Smooth muscle cell (in vitro differentiated cells): Measurements from ENCODE around the gene RMND5A. TPM values are rescaled to one million over a fixed set of nuclear protein-coding genes. Genes with fewer than 3 reads are reported as not detected.

Source experiments
- DNase-seq: peaks from one replicate; lab custom pipeline; 2025; ENCODE audit not compliant: unreplicated experiment; lab: John Stamatoyannopoulos, UW
- H2AFZ ChIP-seq: fragments of 200-600 bp; sonication (generic); 2 replicates; pipeline ENCODE4 v1.6.0; 2016; ENCODE audit warnings: antibody characterized with exemption, low read depth, mild to moderate bottlenecking
- H3F3A ChIP-seq: fragments of 200-600 bp; sonication (generic); 2 replicates; pipeline ENCODE4 v1.6.0; 2017; ENCODE audit warnings: antibody characterized with exemption, low read depth
- H3K27ac ChIP-seq: fragments of 200-600 bp; sonication (generic); 2 replicates; pipeline ENCODE4 v1.5.1; 2016; ENCODE audit warnings: low read depth, mild to moderate bottlenecking
- H3K27me3 ChIP-seq: fragments of 200-600 bp; sonication (generic); 2 replicates; pipeline ENCODE4 v1.6.1; 2016; ENCODE audit warnings: low read depth, mild to moderate bottlenecking
- H3K36me3 ChIP-seq: fragments of 200-600 bp; sonication (generic); 2 replicates; pipeline ENCODE4 v1.5.1; 2016; ENCODE audit warnings: low read depth
- H3K4me1 ChIP-seq: fragments of 200-600 bp; sonication (generic); 2 replicates; pipeline ENCODE4 v1.5.1; 2016; ENCODE audit warnings: low read depth
- H3K4me2 ChIP-seq: fragments of 200-600 bp; sonication (generic); 2 replicates; pipeline ENCODE4 v1.6.0; 2016; ENCODE audit warnings: mild to moderate bottlenecking
- H3K4me3 ChIP-seq: fragments of 200-600 bp; sonication (generic); 2 replicates; pipeline ENCODE4 v1.5.1; 2016; ENCODE audit warnings: mild to moderate bottlenecking
- H3K79me2 ChIP-seq: fragments of 200-600 bp; sonication (generic); 2 replicates; pipeline ENCODE4 v1.6.0; 2016; ENCODE audit warnings: low read depth, mild to moderate bottlenecking
- H3K9ac ChIP-seq: fragments of 200-600 bp; sonication (generic); 2 replicates; pipeline ENCODE4 v1.6.0; 2016; ENCODE audit warnings: low read depth
- H3K9me3 ChIP-seq: fragments of 200-600 bp; sonication (generic); replicated peaks from 2 replicates; pipeline ENCODE4 v1.5.1; 2016; ENCODE audit warnings: low read depth
- H4K20me1 ChIP-seq: fragments of 200-600 bp; sonication (generic); 2 replicates; pipeline ENCODE4 v1.6.0; 2016; ENCODE audit warnings: low read depth
- CTCF ChIP-seq: fragments of 200-600 bp; sonication (generic); IDR thresholded peaks from 2 replicates; pipeline ENCODE4 v1.5.1; 2017; ENCODE audit warnings: borderline replicate concordance, mild to moderate bottlenecking, antibody characterized with exemption; ENCODE audit not compliant: insufficient read depth, poor library complexity, severe bottlenecking
- WGBS: methylation state at CpG from one replicate; pipeline ENCODE4 v1.1.7; 2016; ENCODE audit warnings: low lambda C conversion rate; 5-methylcytosine and 5-hydroxymethylcytosine counted together
- polyA plus RNA-seq: library from polyadenylated mRNA; unstranded; fragments of >200 nt; fragmentation: Nextera tagmentation; extraction: Ambion mirVana; gene quantifications from 2 replicates; pipeline ENCODE4 v1.2.1, GENCODE V29; 2016
- total RNA-seq: library from RNA; depleted of rRNA; stranded (reverse); fragments of >200 nt; gene quantifications from 2 replicates; pipeline ENCODE4 v1.2.3, GENCODE V29; 2014

RMND5A gene
- total and polyA plus RNA-seq, 2 experiments from 2014 or later: 6.0 to 26.8 TPM

GRCh38 chr2:86788881-86789686 is 69.0 kb downstream of the RMND5A start:
- no peak overlapping the region for H2AFZ ChIP-seq

GRCh38 chr2:86789687-86790133 is 69.6 kb downstream of the RMND5A start:
- Histone ChIP-seq H3K4me3 (no peak overlapping the region), H2AFZ (no peak overlapping the region), H3K9ac (no peak overlapping the region), H3K27me3 (peaks cover 95% of the 10 kb centered on the region), H3K36me3 (no peaks in the 10 kb centered on the region), H3K27ac (no peak overlapping the region), H3K4me2 (no peak overlapping the region), H3F3A (no peaks in the 10 kb centered on the region), H3K79me2 (no peaks in the 10 kb centered on the region), H4K20me1 (no peaks in the 10 kb centered on the region), H3K4me1 (peaks cover 16% of the 10 kb centered on the region), H3K9me3 (no peaks in the 10 kb centered on the region)
- DNase-seq: no peak
- no peak for TF ChIP-seq CTCF
- WGBS: 34% methylated on average over 39 of the region's 40 CpGs

More at GRCh38 chr2:86788881-86789686, 69.0 kb downstream of the RMND5A start:
- peaks cover 95% of the 10 kb centered on the region for H3K27me3 ChIP-seq
- H4K20me1 ChIP-seq: no peaks in the 10 kb centered on the region
- no peak for TF ChIP-seq CTCF
- H3K4me3 ChIP-seq: no peak overlapping the region
- no peaks in the 10 kb centered on the region for H3K36me3 ChIP-seq
- DNase-seq: no peak
- no peaks in the 10 kb centered on the region for H3K9me3 ChIP-seq
- no peaks in the 10 kb centered on the region for H3F3A ChIP-seq
- WGBS: 11% methylated on average over 61 of the region's 64 CpGs
- H3K79me2 ChIP-seq: no peaks in the 10 kb centered on the region
- peaks cover 16% of the 10 kb centered on the region for H3K4me1 ChIP-seq
- no peak overlapping the region for H3K27ac ChIP-seq
- H3K9ac ChIP-seq: no peak overlapping the region
- peak overlapping the region; percentile 31 for H3K4me2 ChIP-seq

GRCh38 chr2:86790134-86790675 is 70.1 kb downstream of the RMND5A start:
- Histone ChIP-seq H3K27ac (no peak overlapping the region), H3F3A (no peaks in the 10 kb centered on the region), H3K4me3 (no peak overlapping the region), H3K9me3 (no peaks in the 10 kb centered on the region), H3K4me1 (peaks cover 16% of the 10 kb centered on the region), H2AFZ (no peak overlapping the region), H3K4me2 (peak overlapping the region; percentile 71), H3K9ac (no peak overlapping the region), H3K36me3 (no peaks in the 10 kb centered on the region), H3K27me3 (peaks cover 95% of the 10 kb centered on the region), H4K20me1 (no peaks in the 10 kb centered on the region), H3K79me2 (no peaks in the 10 kb centered on the region)
- TF ChIP-seq CTCF: no peak
- WGBS: 20% methylated on average over 34 of the region's 40 CpGs
- no peak for DNase-seq
